C4-2B (cell line): Measurements from ENCODE around the gene TMEM178A.

ENCODE experiments used
- H3K27ac ChIP-seq: fragments of 450-650 bp; 2 replicates; pipeline ENCODE4 v1.5.1; 2017
- ZFX ChIP-seq: fragments of 450-650 bp; IDR thresholded peaks from 2 replicates; pipeline ENCODE4 v1.6.1; 2017
- TF ChIP-seq, protein P1 (sequence below): fragments of 450-650 bp; conservative IDR thresholded peaks from 2 replicates; pipeline ENCODE4 v1.5.1; 2017; ENCODE audit warnings: mild to moderate bottlenecking

Gene TMEM178A

DNA sequence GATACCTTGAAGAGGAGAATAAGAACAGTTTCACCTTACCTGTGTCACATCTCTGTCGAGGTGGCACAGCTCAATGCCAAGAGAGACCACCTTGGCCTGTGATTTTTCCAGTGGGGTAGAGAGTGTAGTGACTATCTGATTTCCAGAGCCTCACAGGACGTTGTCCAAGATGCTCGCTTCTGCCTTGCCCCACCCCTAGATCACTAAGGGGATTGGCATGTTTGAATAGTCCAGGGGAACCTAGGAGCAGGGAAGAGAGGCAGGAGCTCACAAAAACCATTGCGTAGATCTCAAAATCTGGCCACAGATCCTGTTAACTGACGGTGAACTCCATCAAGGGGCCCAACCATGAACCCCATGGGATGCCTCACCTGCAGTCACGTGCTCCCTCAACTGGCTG, 24.2 kb downstream of the TMEM178A start:
- TF ChIP-seq, protein P1, sequence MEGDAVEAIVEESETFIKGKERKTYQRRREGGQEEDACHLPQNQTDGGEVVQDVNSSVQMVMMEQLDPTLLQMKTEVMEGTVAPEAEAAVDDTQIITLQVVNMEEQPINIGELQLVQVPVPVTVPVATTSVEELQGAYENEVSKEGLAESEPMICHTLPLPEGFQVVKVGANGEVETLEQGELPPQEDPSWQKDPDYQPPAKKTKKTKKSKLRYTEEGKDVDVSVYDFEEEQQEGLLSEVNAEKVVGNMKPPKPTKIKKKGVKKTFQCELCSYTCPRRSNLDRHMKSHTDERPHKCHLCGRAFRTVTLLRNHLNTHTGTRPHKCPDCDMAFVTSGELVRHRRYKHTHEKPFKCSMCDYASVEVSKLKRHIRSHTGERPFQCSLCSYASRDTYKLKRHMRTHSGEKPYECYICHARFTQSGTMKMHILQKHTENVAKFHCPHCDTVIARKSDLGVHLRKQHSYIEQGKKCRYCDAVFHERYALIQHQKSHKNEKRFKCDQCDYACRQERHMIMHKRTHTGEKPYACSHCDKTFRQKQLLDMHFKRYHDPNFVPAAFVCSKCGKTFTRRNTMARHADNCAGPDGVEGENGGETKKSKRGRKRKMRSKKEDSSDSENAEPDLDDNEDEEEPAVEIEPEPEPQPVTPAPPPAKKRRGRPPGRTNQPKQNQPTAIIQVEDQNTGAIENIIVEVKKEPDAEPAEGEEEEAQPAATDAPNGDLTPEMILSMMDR, result no peak
- no peak for TF ChIP-seq ZFX

DNA sequence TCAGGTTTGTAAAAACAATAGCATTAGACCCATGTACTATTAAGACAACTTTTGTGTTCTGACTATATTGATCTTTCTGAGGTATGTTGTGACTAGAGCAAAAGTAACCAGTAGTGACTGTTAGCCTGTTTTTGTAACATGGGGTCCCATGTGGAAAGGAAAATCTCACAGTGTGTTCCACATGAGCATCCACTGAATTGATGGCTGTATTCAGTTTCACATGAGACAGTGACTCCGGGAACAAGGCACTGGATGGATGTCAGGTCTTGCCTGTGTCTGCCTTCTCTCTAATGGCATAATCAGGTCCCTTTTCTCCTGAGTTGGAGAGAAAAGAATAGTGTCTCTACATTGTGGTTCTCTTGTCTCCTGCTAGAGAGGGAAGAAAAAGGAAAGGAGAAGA, 27.5 kb downstream of the TMEM178A start:
- no peak overlapping the region for H3K27ac ChIP-seq
- TF ChIP-seq ZFX, result no peak
- TF ChIP-seq, protein P1, result no peak

More for the DNA sequence above, 24.2 kb downstream of the TMEM178A start:
- no peak overlapping the region for H3K27ac ChIP-seq

DNA sequence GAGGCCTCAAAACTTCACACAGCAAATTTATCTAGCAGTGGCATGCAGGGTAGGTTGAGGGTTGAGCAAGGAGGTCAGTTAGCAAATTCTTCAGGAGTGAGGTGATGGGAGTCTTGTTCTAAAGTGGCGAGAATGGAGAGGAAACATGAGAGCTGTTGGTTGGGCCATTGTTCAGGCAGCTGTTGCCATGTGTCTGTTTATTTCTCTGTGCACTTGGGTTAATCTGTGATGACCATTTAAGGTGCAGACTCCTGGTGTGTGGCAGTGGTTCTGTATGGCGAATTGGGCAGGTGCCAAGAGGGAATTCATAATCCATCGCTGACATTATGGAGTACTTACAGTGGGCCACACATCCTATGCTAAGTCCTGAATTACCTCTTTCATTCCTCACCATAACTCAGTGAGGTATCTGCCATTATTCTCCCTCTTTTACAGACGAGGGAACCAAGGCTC, 30.4 kb downstream of the TMEM178A start:
- TF ChIP-seq ZFX, result no peak
- TF ChIP-seq, protein P1, result no peak
- no peak overlapping the region for H3K27ac ChIP-seq

DNA sequence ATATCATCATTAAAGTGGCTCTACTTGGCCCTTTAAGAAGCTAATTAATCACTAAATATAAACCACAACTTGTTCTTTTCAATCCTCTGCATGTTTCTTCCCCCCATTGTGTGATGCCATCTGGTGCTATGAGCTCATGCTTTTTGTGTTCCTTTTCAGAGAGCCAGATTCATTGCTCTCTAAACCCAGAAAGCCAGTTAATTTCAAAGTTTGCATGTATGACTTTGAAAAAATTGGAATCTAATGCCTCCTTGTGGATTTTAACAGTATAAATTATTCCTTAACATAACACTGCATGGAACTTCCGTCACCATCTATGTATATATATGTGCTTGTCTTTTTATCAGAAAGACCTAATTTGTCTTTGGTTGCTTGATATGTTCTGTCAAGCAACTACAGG, 31.1 kb downstream of the TMEM178A start:
- no peak overlapping the region for H3K27ac ChIP-seq
- TF ChIP-seq, protein P1, result peak; percentile 29
- no peak for TF ChIP-seq ZFX

DNA sequence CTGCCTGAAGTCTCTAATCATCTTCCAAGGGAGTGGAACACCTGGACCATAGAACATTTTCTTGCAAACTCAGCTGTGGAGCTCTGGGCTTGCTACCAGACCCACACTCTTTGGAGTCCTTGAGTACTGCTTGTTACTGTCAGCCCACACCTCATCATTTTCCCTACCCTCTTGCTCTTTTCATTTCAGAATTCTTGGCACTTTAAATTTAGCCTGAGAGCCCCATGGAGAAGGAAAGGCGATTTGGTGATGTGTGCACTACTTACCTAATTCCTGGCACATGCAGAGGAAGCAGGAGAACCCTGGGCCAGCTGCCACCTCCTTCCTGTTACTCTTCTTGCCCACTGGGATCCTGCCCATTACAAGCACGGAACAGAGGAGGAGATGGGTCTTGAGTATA, 31.7 kb downstream of the TMEM178A start:
- TF ChIP-seq ZFX, result no peak
- TF ChIP-seq, protein P1, result no peak
- H3K27ac ChIP-seq, result no peak overlapping the region

DNA sequence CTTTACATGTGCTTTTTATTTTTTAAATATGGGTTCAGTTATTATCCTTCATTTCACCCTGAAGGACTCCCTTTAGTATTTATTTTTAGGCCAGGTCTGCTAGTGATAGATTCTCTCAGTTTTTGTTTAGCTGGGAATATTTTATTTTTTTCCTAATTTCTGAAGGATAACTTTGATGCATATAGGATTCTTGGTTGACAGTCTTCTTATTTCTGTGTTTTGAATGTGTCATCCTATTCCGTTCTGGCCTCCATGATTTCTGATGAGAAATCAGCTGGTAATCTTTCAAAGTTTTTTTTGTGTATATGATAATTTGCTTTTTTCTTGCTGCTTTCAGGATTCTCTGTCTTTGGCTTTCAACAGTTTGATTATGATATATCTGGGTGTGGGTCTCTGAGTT, 35.4 kb downstream of the TMEM178A start:
- TF ChIP-seq, protein P1, result no peak
- no peak for TF ChIP-seq ZFX
- no peak overlapping the region for H3K27ac ChIP-seq

DNA sequence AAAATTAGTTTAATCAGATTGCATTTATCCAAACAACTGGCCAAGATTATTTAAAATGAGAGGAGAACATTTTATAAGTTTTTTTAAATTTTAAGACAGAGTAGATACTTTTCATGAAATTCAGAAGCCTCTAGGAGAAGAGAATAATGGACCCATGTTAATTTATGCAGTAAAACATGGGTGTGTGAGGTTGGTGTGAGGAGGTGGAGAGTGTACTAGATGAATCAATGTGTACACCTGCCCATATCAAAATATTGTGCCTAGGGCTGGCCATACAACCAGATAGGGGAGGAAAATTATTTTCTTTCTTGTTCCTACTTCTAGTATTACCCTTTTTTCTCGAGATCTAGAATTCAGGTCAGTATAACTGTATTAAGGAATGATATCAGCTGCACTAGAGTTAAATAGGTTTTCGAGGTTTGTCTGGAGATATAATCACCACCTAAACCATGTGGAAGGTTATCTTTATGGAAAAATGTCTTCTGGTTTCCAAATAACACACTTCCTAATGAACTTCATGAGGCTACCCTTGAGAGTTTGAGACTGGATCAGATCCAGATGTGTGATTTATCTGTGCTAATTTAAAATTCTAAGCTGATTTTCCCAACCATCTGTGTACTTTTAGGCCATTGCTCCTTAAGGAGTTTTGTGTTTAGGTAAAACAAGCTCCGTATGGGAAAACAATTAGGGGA, 37.6 kb downstream of the TMEM178A start:
- TF ChIP-seq ZFX, result no peak
- TF ChIP-seq, protein P1, result no peak
- H3K27ac ChIP-seq, result no peak overlapping the region
